KMS-11 (cell line): Measurements from ENCODE around the gene BTBD9.

Experiments
- H2AFZ ChIP-seq: fragments of 200-600 bp; sonication (generic); 2 replicates; pipeline ENCODE4 v1.6.1; 2016; ENCODE audit warnings: antibody characterized with exemption, mixed run types, low read depth
- H3K27ac ChIP-seq: fragments of 200-600 bp; sonication (generic); 2 replicates; pipeline ENCODE4 v1.6.1; 2016; ENCODE audit warnings: mild to moderate bottlenecking, mixed run types
- H3K27me3 ChIP-seq: fragments of 200-600 bp; sonication (generic); 2 replicates; pipeline ENCODE4 v1.6.1; 2017; ENCODE audit warnings: mild to moderate bottlenecking, low read depth, mixed run types, moderate library complexity; ENCODE audit not compliant: insufficient read depth
- H3K36me3 ChIP-seq: fragments of 200-600 bp; sonication (generic); 2 replicates; pipeline ENCODE4 v1.6.1; 2017; ENCODE audit warnings: mild to moderate bottlenecking, mixed run types; ENCODE audit not compliant: insufficient read depth
- H3K4me1 ChIP-seq: fragments of 200-600 bp; sonication (generic); 2 replicates; pipeline ENCODE4 v1.6.1; 2016; ENCODE audit warnings: mild to moderate bottlenecking, low read depth, mixed run types; ENCODE audit not compliant: poor library complexity, severe bottlenecking
- H3K4me2 ChIP-seq: fragments of 200-600 bp; sonication (generic); 2 replicates; pipeline ENCODE4 v1.7.0; 2016; ENCODE audit warnings: mild to moderate bottlenecking, mixed run types
- H3K4me3 ChIP-seq: fragments of 200-600 bp; sonication (generic); IDR thresholded peaks from 2 replicates; pipeline ENCODE4 v1.6.1; 2017; ENCODE audit warnings: low read depth, low read length, mixed read lengths; ENCODE audit not compliant: insufficient read depth
- H3K79me2 ChIP-seq: fragments of 200-600 bp; sonication (generic); 2 replicates; pipeline ENCODE4 v1.6.1; 2016; ENCODE audit warnings: low read depth, mixed run types; ENCODE audit not compliant: insufficient read depth
- H3K9ac ChIP-seq: fragments of 200-600 bp; sonication (generic); 2 replicates; pipeline ENCODE4 v1.6.1; 2016; ENCODE audit warnings: mild to moderate bottlenecking, mixed run types
- H4K20me1 ChIP-seq: fragments of 200-600 bp; sonication (generic); 2 replicates; pipeline ENCODE4 v1.6.1; 2016; ENCODE audit warnings: mild to moderate bottlenecking, mixed run types; ENCODE audit not compliant: insufficient read depth
- CTCF ChIP-seq: fragments of 200-600 bp; sonication (generic); conservative IDR thresholded peaks from 2 replicates; pipeline ENCODE4 v1.6.1; 2017; ENCODE audit warnings: low read depth, mild to moderate bottlenecking, antibody characterized with exemption, low read length, moderate library complexity, mixed read lengths

BTBD9 gene

GRCh38 chr6:38452816-38453660, 186.7 kb downstream of the BTBD9 start:
- Histone ChIP-seq H3K79me2 (no peaks in the 10 kb centered on the region), H3K4me1 (no peaks in the 10 kb centered on the region), H4K20me1 (no peaks in the 10 kb centered on the region), H3K4me2 (no peak overlapping the region), H3K27me3 (no peaks in the 10 kb centered on the region; the same call in 1 of the 2 replicates), H3K9ac (no peak overlapping the region), H3K4me3 (no peak overlapping the region), H3K36me3 (no peaks in the 10 kb centered on the region), H2AFZ (no peak overlapping the region), H3K27ac (no peak overlapping the region)
- TF ChIP-seq CTCF, result no peak

GRCh38 chr6:38450717-38451116, 189.0 kb downstream of the BTBD9 start:
- no peaks in the 10 kb centered on the region for H4K20me1 ChIP-seq
- TF ChIP-seq CTCF, result no peak

GRCh38 chr6:38445925-38446324, 193.8 kb downstream of the BTBD9 start:
- no peak for TF ChIP-seq CTCF

More at GRCh38 chr6:38450717-38451116, 189.0 kb downstream of the BTBD9 start:
- H3K4me2 ChIP-seq, result no peak overlapping the region
- no peaks in the 10 kb centered on the region for H3K4me1 ChIP-seq
- H3K9ac ChIP-seq, result no peak overlapping the region
- H3K27ac ChIP-seq, result no peak overlapping the region
- H2AFZ ChIP-seq, result no peak overlapping the region
- no peaks in the 10 kb centered on the region for H3K36me3 ChIP-seq
- H3K79me2 ChIP-seq, result no peaks in the 10 kb centered on the region
- no peaks in the 10 kb centered on the region; the same call in 1 of the 2 replicates for H3K27me3 ChIP-seq
- no peak overlapping the region for H3K4me3 ChIP-seq

GRCh38 chr6:38445336-38445735, 194.4 kb downstream of the BTBD9 start:
- Histone ChIP-seq H3K79me2 (no peaks in the 10 kb centered on the region), H3K27ac (no peak overlapping the region), H3K27me3 (no peaks in the 10 kb centered on the region), H2AFZ (no peak overlapping the region), H3K36me3 (no peaks in the 10 kb centered on the region), H3K4me3 (no peak overlapping the region), H3K9ac (no peak overlapping the region), H3K4me2 (no peak overlapping the region), H4K20me1 (no peaks in the 10 kb centered on the region), H3K4me1 (no peaks in the 10 kb centered on the region)
- no peak for TF ChIP-seq CTCF

More at GRCh38 chr6:38445925-38446324, 193.8 kb downstream of the BTBD9 start:
- H3K27me3 ChIP-seq, result no peaks in the 10 kb centered on the region
- no peak overlapping the region for H3K9ac ChIP-seq
- no peak overlapping the region for H3K27ac ChIP-seq
- H2AFZ ChIP-seq, result no peak overlapping the region
- no peaks in the 10 kb centered on the region for H3K79me2 ChIP-seq
- H3K4me1 ChIP-seq, result no peaks in the 10 kb centered on the region
- no peak overlapping the region for H3K4me3 ChIP-seq
- H3K36me3 ChIP-seq, result no peaks in the 10 kb centered on the region
- no peak overlapping the region for H3K4me2 ChIP-seq
- H4K20me1 ChIP-seq, result no peaks in the 10 kb centered on the region
